ENCODE data around the gene STEAP3.

DNA sequence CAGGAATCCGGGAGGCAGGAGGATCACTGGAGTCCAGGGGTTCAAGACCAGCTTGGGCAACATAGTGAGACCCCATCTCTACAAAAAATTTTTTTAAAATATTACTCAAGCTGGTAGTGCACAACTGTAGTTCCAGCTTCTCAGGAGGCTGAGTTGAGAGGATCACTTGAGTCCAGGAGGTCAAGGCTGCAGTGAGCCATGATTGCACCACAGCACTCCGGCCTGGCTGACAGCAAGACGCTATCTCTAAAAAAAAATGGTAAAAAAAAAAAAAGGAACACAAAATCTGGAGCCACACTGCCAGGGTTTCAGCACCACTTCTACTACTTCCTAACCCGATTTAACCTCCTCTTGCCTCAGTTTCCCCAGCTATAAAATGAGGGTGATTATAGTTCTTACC, 57.0 kb downstream of the STEAP3 start:
- TF ChIP-seq CTCF (IDR thresholded peaks at IDR 0.05) (no peak), POLR2A (IDR thresholded peaks at IDR 0.05) (no peak), EP300 (IDR thresholded peaks at IDR 0.05) (no peak)
